ENCODE data around the gene HGF.
"Not testable (repeated sequence)": the region's sequence is repeated elsewhere in the genome, so short reads cannot be mapped to it uniquely, and the experiment has no call there.

Gene HGF

GRCh38 chr7:81775560-81775959 is 5.7 kb upstream of the HGF start:
- no peak for DNase-seq

GRCh38 chr7:81774551-81774950 is 4.7 kb upstream of the HGF start:
- no peak for DNase-seq

GRCh38 chr7:81770728-81771223 is 929 bp upstream of the HGF start:
- no peak for DNase-seq

GRCh38 chr7:81768951-81769778 is 682 bp downstream of the HGF start:
- no peak for DNase-seq

- no peak for DNase-seq
Observed at GRCh38 chr7:81767926-81768325, 1.9 kb downstream of the HGF start.

- no peak for DNase-seq
Observed at GRCh38 chr7:81761821-81762220, 8.0 kb downstream of the HGF start.

GRCh38 chr7:81761031-81761430 is 8.8 kb downstream of the HGF start:
- no peak for DNase-seq

- DNase-seq, result no peak
Observed at GRCh38 chr7:81754918-81755696, 14.7 kb downstream of the HGF start.

- no peak for DNase-seq
Observed at GRCh38 chr7:81753392-81753791, 16.5 kb downstream of the HGF start.

- no peak for DNase-seq
Observed at GRCh38 chr7:81752318-81752714, 17.5 kb downstream of the HGF start.

GRCh38 chr7:81751619-81752317 is 18.1 kb downstream of the HGF start:
- no peak for DNase-seq

- DNase-seq, result no peak
Observed at GRCh38 chr7:81745637-81746036, 24.2 kb downstream of the HGF start.

GRCh38 chr7:81744389-81744788 is 25.5 kb downstream of the HGF start:
- DNase-seq, result no peak

GRCh38 chr7:81743665-81744064 is 26.2 kb downstream of the HGF start:
- DNase-seq, result no peak

GRCh38 chr7:81743201-81743600 is 26.6 kb downstream of the HGF start:
- DNase-seq, result no peak

GRCh38 chr7:81740403-81740802 is 29.4 kb downstream of the HGF start:
- no peak for DNase-seq

GRCh38 chr7:81736091-81736490 is 33.8 kb downstream of the HGF start:
- DNase-seq, result no peak

GRCh38 chr7:81725812-81726127 is 44.1 kb downstream of the HGF start:
- no peak for DNase-seq

GRCh38 chr7:81725003-81725811 is 44.6 kb downstream of the HGF start:
- no peak for DNase-seq

- not testable (repeated sequence) for DNase-seq
Observed at GRCh38 chr7:81722250-81722649, 47.6 kb downstream of the HGF start.

- DNase-seq, result no peak
Observed at GRCh38 chr7:81721437-81721836, 48.4 kb downstream of the HGF start.

- no peak for DNase-seq
Observed at GRCh38 chr7:81719865-81720264, 50.0 kb downstream of the HGF start.
